SK-N-SH treated with all-trans-retinoic acid at 6 μM for 48 hours (cell line): ENCODE data around the gene PKP4.

Source experiments
- ATAC-seq: fragments of 200-7000 bp; cut with Tn5 transposase; 3 replicates; pipeline ENCODE4 v1.9.1; 2020; ENCODE audit warnings: mild to moderate bottlenecking, moderate library complexity
- ARNTL ChIP-seq: fragments of 450-650 bp; formaldehyde crosslinking; IDR thresholded peaks from 2 replicates; pipeline ENCODE4 v1.5.0; 2020; ENCODE audit warnings: low read depth, mild to moderate bottlenecking, moderate library complexity, borderline replicate concordance
- CSRNP3 ChIP-seq: fragments of 250-450 bp; sonication (Bioruptor Pico); IDR thresholded peaks from 2 replicates; pipeline ENCODE4 v1.5.1; 2021; ENCODE audit warnings: mild to moderate bottlenecking, moderate library complexity
- ESRRG ChIP-seq: fragments of 250-450 bp; sonication (Bioruptor Pico); IDR thresholded peaks from 2 replicates; pipeline ENCODE4 v1.6.1; 2021; ENCODE audit warnings: mild to moderate bottlenecking
- GLIS3 ChIP-seq: fragments of 250-450 bp; sonication (Bioruptor Pico); IDR thresholded peaks from 2 replicates; pipeline ENCODE4 v1.5.0; 2020; ENCODE audit warnings: mild to moderate bottlenecking, moderate library complexity
- ISL1 ChIP-seq: fragments of 250-450 bp; sonication (Bioruptor Pico); IDR thresholded peaks from 2 replicates; pipeline ENCODE4 v2.1.2; 2022; ENCODE audit warnings: mild to moderate bottlenecking, moderate library complexity
- OSR1 ChIP-seq: fragments of 250-450 bp; sonication (Bioruptor Pico); IDR thresholded peaks from 2 replicates; pipeline ENCODE4 v1.8.0; 2022; ENCODE audit warnings: moderate library complexity, mild to moderate bottlenecking, inconsistent platforms
- PATZ1 ChIP-seq: fragments of 250-450 bp; sonication (Bioruptor Pico); IDR thresholded peaks from 2 replicates; pipeline ENCODE4 v1.8.0; 2020; ENCODE audit warnings: mild to moderate bottlenecking, moderate library complexity, borderline replicate concordance
- POU6F1 ChIP-seq: fragments of 250-450 bp; sonication (Bioruptor Pico); IDR thresholded peaks from 2 replicates; pipeline ENCODE4 v1.8.0; 2021; ENCODE audit warnings: low read depth, mild to moderate bottlenecking, moderate library complexity, borderline replicate concordance
- PPARA ChIP-seq: fragments of 250-450 bp; sonication (Bioruptor Pico); IDR thresholded peaks from 2 replicates; pipeline ENCODE4 v1.5.0; 2020; ENCODE audit warnings: mild to moderate bottlenecking, borderline replicate concordance
- RARB ChIP-seq: fragments of 250-450 bp; sonication (Bioruptor Pico); IDR thresholded peaks from 2 replicates; pipeline ENCODE4 v1.8.0; 2021; ENCODE audit warnings: mild to moderate bottlenecking, moderate library complexity
- SNAI2 ChIP-seq: fragments of 250-450 bp; sonication (Bioruptor Pico); IDR thresholded peaks from 2 replicates; pipeline ENCODE4 v1.5.0; 2020; ENCODE audit warnings: mild to moderate bottlenecking, moderate library complexity
- TOX ChIP-seq: fragments of 250-450 bp; sonication (Bioruptor Pico); IDR thresholded peaks from 2 replicates; pipeline ENCODE4 v1.8.0; 2021; ENCODE audit warnings: mild to moderate bottlenecking, moderate library complexity, borderline replicate concordance
- TSHZ2 ChIP-seq: fragments of 250-450 bp; sonication (Bioruptor Pico); IDR thresholded peaks from 2 replicates; pipeline ENCODE4 v1.5.0; 2020; ENCODE audit warnings: mild to moderate bottlenecking, moderate library complexity
- ZC3H10 ChIP-seq: fragments of 250-450 bp; sonication (Bioruptor Pico); IDR thresholded peaks from 2 replicates; pipeline ENCODE4 v1.5.1; 2021; ENCODE audit warnings: mild to moderate bottlenecking, moderate library complexity
- ZFP3 ChIP-seq: fragments of 250-450 bp; sonication (Bioruptor Pico); IDR thresholded peaks from 2 replicates; pipeline ENCODE4 v1.5.0; 2020; ENCODE audit warnings: mild to moderate bottlenecking, moderate library complexity
- ZFP30 ChIP-seq: fragments of 450-650 bp; formaldehyde crosslinking; IDR thresholded peaks from 2 replicates; pipeline ENCODE4 v1.5.0; 2022; ENCODE audit warnings: mild to moderate bottlenecking, moderate library complexity
- ZNF565 ChIP-seq: fragments of 450-650 bp; formaldehyde crosslinking; conservative IDR thresholded peaks from 2 replicates; pipeline ENCODE4 v1.5.0; 2020; ENCODE audit warnings: low read depth, mild to moderate bottlenecking, moderate library complexity
- ZNF70 ChIP-seq: fragments of 450-650 bp; formaldehyde crosslinking; IDR thresholded peaks from 2 replicates; pipeline ENCODE4 v1.5.0; 2020; ENCODE audit warnings: mild to moderate bottlenecking, moderate library complexity

The PKP4 gene

GRCh38 chr2:158713523-158714138 lies 256.9 kb downstream of the PKP4 start:
- ATAC-seq = no peak
- TF ChIP-seq PPARA (CRISPR knock-in tag) (no peak), ESRRG (CRISPR knock-in tag) (no peak), ZNF70 (CRISPR knock-in tag) (no peak), RARB (CRISPR knock-in tag) (no peak), ZFP3 (CRISPR knock-in tag) (no peak), POU6F1 (CRISPR knock-in tag) (no peak), ZC3H10 (CRISPR knock-in tag) (no peak), ZFP30 (no peak), TOX (CRISPR knock-in tag) (no peak), OSR1 (no peak)

- ATAC-seq = no peak
- TF ChIP-seq ARNTL (CRISPR knock-in tag) (no peak), PATZ1 (no peak), ISL1 (CRISPR knock-in tag) (no peak), CSRNP3 (CRISPR knock-in tag) (no peak)
- TF ChIP-seq, all 23 proteins: peak for 0
Measured at GRCh38 chr2:158714420-158714819, 257.7 kb downstream of the PKP4 start.

- no peak for ATAC-seq
- TF ChIP-seq PPARA (CRISPR knock-in tag) (no peak), CSRNP3 (CRISPR knock-in tag) (no peak)
Measured at GRCh38 chr2:158715357-158715756, 258.6 kb downstream of the PKP4 start.

GRCh38 chr2:158716121-158716791 lies 259.5 kb downstream of the PKP4 start:
- TF ChIP-seq SNAI2 (CRISPR knock-in tag) = no peak
- no peak for TF ChIP-seq ARNTL (CRISPR knock-in tag)
- TF ChIP-seq ISL1 (CRISPR knock-in tag) = no peak
- no peak for TF ChIP-seq GLIS3
- no peak for TF ChIP-seq TSHZ2
- TF ChIP-seq ZNF565 (CRISPR knock-in tag) = no peak
- TF ChIP-seq ZNF70 (CRISPR knock-in tag) = no peak
- no peak for TF ChIP-seq TOX (CRISPR knock-in tag)
- TF ChIP-seq ZFP3 (CRISPR knock-in tag) = no peak
- TF ChIP-seq, all 23 proteins: peak for 0
- no peak for ATAC-seq
